ENCODE measurements around the gene LAMC2. TPM values are rescaled to one million over a fixed set of nuclear protein-coding genes. Genes with fewer than 3 reads are reported as not detected.
A peak's percentile ranks its signal among the peaks of the same experiment; 100 is the strongest.

Gene LAMC2
- total RNA-seq, 1 experiment from 2014 or later, result 0.11 TPM

DNA sequence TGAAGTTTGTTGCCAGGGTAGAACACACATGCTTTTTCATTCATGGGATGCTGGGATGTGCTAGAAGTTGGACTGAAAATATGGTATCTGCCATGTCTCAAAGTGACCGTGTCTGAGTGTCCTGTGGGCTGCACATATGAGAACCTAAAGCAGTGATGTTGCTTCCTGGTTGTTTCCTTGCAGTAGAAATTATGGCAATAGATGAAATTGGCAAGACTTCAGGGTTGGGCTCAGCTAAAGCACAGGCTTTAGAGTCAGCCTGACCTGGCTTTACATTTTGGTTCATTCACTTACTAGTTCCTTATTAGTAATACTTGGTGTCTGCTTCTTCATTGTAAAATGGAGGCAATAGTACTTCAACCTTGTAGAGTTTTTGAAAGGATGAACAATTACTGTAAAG, 2.2 kb downstream of the LAMC2 start:
- no peaks in the 10 kb centered on the region for H3K27me3 ChIP-seq (replicated peaks; ENCODE audit: insufficient read depth, low read depth, low read length, poor library complexity)
- no peaks in the 10 kb centered on the region for H3K4me1 ChIP-seq (ENCODE audit: insufficient read depth, low read length, poor library complexity, severe bottlenecking)
- intact Hi-C loops (cut with micrococcal nuclease; ENCODE audit: unreplicated experiment), result no loop called here

DNA sequence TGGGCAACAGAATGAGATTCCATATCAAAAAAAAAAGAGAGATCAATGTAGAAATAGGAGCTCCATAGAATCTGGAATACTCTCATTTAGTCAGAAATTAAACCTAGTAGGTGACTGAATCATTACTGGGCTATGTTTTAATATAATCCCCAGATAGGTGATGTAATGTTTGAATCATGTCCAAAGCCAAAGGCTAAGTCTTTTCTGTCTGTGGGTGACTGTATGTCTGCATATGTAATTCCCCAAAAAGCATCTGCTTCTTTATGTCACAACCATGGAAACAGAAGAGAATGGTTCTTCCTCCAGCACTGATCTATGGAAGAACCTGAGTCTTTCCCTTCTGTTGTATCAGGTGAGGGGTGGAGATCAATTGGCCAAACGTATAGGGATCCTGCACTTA, 5.8 kb downstream of the LAMC2 start:
- intact Hi-C loops (cut with micrococcal nuclease; ENCODE audit: unreplicated experiment), result no loop called here
- H3K36me3 ChIP-seq (ENCODE audit: insufficient read depth, low read length, poor library complexity, severe bottlenecking), result no peaks in the 10 kb centered on the region
- H3K4me3 ChIP-seq (ENCODE audit: low read depth, low read length, poor library complexity, severe bottlenecking), result no peak overlapping the region
- ChIA-PET CTCF (no interaction called here), POLR2A (ENCODE audit: low non-redundant PET) (no interaction called here)
- H3K9me3 ChIP-seq (ENCODE audit: low read depth, low read length, poor library complexity, severe bottlenecking), result no peaks in the 10 kb centered on the region
- peak; percentile 23 for DNase-seq (ENCODE audit: low spot score)
- no TSS peak for BruUV-seq (replicated peaks)
- no peaks in the 10 kb centered on the region for H3K27me3 ChIP-seq (replicated peaks; ENCODE audit: insufficient read depth, low read depth, low read length, poor library complexity)
- H3K27ac ChIP-seq (ENCODE audit: low read depth, low read length, poor library complexity, severe bottlenecking), result no peak overlapping the region
- no peaks in the 10 kb centered on the region for H3K4me1 ChIP-seq (ENCODE audit: insufficient read depth, low read length, poor library complexity, severe bottlenecking)
- TF ChIP-seq, protein P1, sequence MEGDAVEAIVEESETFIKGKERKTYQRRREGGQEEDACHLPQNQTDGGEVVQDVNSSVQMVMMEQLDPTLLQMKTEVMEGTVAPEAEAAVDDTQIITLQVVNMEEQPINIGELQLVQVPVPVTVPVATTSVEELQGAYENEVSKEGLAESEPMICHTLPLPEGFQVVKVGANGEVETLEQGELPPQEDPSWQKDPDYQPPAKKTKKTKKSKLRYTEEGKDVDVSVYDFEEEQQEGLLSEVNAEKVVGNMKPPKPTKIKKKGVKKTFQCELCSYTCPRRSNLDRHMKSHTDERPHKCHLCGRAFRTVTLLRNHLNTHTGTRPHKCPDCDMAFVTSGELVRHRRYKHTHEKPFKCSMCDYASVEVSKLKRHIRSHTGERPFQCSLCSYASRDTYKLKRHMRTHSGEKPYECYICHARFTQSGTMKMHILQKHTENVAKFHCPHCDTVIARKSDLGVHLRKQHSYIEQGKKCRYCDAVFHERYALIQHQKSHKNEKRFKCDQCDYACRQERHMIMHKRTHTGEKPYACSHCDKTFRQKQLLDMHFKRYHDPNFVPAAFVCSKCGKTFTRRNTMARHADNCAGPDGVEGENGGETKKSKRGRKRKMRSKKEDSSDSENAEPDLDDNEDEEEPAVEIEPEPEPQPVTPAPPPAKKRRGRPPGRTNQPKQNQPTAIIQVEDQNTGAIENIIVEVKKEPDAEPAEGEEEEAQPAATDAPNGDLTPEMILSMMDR (conservative IDR thresholded peaks at IDR 0.05; ENCODE audit: low read depth, low read length), result no peak
- no peak for TF ChIP-seq EZH2 (IDR thresholded peaks at IDR 0.05; ENCODE audit: borderline replicate concordance, low read depth, low read length, poor library complexity, severe bottlenecking)

More for the DNA sequence above, 2.2 kb downstream of the LAMC2 start:
- H3K27ac ChIP-seq (ENCODE audit: low read depth, low read length, poor library complexity, severe bottlenecking), result no peak overlapping the region
- no peaks in the 10 kb centered on the region for H3K9me3 ChIP-seq (ENCODE audit: low read depth, low read length, poor library complexity, severe bottlenecking)
- no peak overlapping the region for H3K4me3 ChIP-seq (ENCODE audit: low read depth, low read length, poor library complexity, severe bottlenecking)
- TF ChIP-seq, protein P1 (conservative IDR thresholded peaks at IDR 0.05; ENCODE audit: low read depth, low read length), result no peak
- TF ChIP-seq EZH2 (IDR thresholded peaks at IDR 0.05; ENCODE audit: borderline replicate concordance, low read depth, low read length, poor library complexity, severe bottlenecking), result no peak
- POLR2A ChIA-PET (ENCODE audit: low non-redundant PET), result no interaction called here
- CTCF ChIA-PET, result no interaction called here
- no peak for DNase-seq (ENCODE audit: low spot score)
- no TSS peak for BruUV-seq (replicated peaks)
- no peaks in the 10 kb centered on the region for H3K36me3 ChIP-seq (ENCODE audit: insufficient read depth, low read length, poor library complexity, severe bottlenecking)

DNA sequence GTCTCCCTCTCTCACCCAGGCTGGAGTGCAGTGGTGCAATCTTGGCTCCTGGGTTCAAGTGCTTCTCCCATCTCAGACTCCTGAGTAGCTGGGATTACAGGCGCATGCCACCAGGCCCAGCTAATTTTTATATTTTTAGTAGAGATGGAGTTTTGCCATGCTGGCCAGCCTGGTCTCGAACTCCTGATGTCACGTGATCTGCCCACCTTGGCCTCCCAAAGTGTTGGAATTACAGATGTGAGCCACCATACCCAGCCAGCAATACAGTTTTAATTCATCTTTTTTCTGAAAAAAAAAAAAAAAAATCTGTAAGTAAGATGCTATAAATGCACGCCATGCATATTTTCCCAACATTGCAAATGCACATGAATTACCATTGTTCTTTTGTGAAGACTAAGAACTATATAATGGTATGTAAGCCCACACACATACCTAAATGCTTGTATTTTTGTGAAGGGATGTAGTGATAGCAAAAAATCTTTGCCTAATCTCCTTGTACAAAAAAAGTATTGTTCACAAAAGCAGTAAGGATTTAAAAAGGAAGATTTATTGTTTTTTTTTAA, 8.0 kb downstream of the LAMC2 start:
- intact Hi-C loops (cut with micrococcal nuclease; ENCODE audit: unreplicated experiment), result no loop called here
- POLR2A ChIA-PET (ENCODE audit: low non-redundant PET), result no interaction called here
- Histone ChIP-seq H3K36me3 (ENCODE audit: insufficient read depth, low read length, poor library complexity, severe bottlenecking) (no peaks in the 10 kb centered on the region), H3K4me3 (ENCODE audit: low read depth, low read length, poor library complexity, severe bottlenecking) (no peak overlapping the region), H3K27me3 (replicated peaks; ENCODE audit: insufficient read depth, low read depth, low read length, poor library complexity) (no peaks in the 10 kb centered on the region), H3K27ac (ENCODE audit: low read depth, low read length, poor library complexity, severe bottlenecking) (no peak overlapping the region), H3K4me1 (ENCODE audit: insufficient read depth, low read length, poor library complexity, severe bottlenecking) (no peaks in the 10 kb centered on the region), H3K9me3 (ENCODE audit: low read depth, low read length, poor library complexity, severe bottlenecking) (no peaks in the 10 kb centered on the region)
- CTCF ChIA-PET, result no interaction called here
- TF ChIP-seq, protein P1 (conservative IDR thresholded peaks at IDR 0.05; ENCODE audit: low read depth, low read length), result no peak
- TF ChIP-seq EZH2 (IDR thresholded peaks at IDR 0.05; ENCODE audit: borderline replicate concordance, low read depth, low read length, poor library complexity, severe bottlenecking), result no peak
- BruUV-seq (replicated peaks), result no TSS peak
- DNase-seq (ENCODE audit: low spot score), result no peak

Data from A673 (cell line).